HG02759 (cell line): ENCODE measurements around the gene CAPS.
"Not testable (repeated sequence)": the region's sequence is repeated elsewhere in the genome, so short reads cannot be mapped to it uniquely, and the experiment has no call there.

Source experiments
- ATAC-seq: cut with Tn5 transposase; IDR thresholded peaks from one replicate; pipeline ENCODE4 v1.9.1; 2021; ENCODE audit warnings: mild to moderate bottlenecking, moderate library complexity; ENCODE audit not compliant: unreplicated experiment

Gene CAPS

GRCh38 chr19:5954293-5954692, 40.2 kb downstream of the CAPS start:
- no peak for ATAC-seq

DNA sequence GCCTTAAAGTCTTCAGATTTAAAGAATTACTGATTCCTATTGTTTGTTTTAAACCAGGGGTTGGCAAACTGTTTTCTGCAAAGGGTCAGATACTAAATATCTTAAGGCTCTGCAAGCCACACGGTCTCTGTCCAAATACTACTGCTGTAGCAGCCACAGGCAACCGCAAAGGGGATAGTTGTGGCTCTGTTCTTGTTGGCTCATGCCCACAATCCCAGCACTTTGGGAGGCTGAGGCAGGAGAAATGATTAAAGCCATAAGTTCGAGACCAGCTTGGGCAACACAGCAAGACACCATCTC, 41.5 kb downstream of the CAPS start:
- ATAC-seq: no peak

- no peak for ATAC-seq
Measured at GRCh38 chr19:5956323-5956722, 42.3 kb downstream of the CAPS start.

DNA sequence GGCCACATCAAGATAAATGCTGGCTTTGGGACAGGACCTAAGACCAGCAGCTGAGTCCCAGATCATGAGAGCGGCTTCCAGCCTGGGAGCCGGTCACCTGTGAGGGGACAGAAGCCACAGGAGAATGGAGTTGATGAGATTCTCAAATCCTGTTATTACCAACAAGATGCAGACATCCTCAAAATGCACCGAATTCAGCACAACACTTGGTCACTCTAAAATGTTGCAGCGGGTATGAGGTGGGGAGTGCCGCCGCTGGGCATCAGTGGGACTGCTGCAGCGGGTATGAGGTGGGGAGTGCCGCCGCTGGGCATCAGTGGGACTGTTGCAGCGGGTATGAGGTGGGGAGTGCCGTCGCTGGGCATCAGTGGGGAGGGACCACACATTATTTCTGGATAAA, 42.7 kb downstream of the CAPS start:
- ATAC-seq: no peak

DNA sequence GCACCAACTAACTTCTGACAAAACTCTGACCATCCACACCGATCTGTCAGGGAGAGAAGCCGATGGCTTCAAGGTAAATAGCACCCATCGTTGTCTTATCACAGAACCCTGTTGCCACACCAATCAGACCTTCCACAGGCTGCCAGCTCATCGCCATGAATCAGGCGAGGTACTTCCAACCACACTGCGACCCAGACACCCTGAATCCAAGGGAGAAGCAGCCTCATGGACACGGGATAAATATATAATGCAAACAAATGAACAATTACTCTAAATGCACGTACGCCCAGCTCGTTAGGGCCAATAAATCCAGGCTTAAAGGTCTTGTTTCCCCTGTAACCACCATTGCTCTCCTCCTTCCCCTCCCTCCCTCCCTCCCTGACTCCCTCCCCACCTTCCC, 43.1 kb downstream of the CAPS start:
- ATAC-seq: no peak

GRCh38 chr19:5958074-5958850, 44.2 kb downstream of the CAPS start:
- ATAC-seq: no peak

DNA sequence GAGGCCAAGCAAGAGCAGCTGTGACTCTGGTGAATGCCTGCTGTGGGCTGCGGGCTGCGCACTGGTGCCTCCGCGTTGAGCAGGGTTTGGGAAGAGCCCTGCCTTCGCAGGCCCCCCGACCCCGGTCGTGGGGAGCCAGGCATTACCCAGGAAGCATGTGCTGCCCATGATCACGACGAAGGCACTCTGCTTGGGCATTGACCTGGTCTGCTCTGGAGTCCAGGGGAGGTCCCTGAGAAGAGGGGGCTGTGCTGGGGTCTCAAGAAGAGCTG, 44.7 kb downstream of the CAPS start:
- ATAC-seq: no peak

GRCh38 chr19:5959260-5960004, 45.4 kb downstream of the CAPS start:
- ATAC-seq: no peak

GRCh38 chr19:5960005-5961001, 46.2 kb downstream of the CAPS start:
- ATAC-seq: no peak

DNA sequence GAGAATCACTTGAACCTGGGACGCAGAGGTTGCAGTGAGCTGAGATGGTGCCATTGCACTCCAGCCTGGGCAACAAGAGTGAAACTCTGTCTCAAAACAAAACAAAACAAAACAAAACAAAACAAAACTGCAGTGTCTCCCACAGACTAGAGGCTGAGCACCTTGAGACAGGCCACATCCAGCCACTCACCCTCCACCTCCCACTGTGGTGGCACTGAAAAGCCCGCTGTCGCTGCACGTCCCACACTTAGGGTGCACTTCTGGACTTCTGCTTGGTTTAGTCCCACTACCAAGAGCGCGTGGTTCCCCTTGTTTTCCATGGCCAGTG, 47.6 kb downstream of the CAPS start:
- not testable (repeated sequence) for ATAC-seq

DNA sequence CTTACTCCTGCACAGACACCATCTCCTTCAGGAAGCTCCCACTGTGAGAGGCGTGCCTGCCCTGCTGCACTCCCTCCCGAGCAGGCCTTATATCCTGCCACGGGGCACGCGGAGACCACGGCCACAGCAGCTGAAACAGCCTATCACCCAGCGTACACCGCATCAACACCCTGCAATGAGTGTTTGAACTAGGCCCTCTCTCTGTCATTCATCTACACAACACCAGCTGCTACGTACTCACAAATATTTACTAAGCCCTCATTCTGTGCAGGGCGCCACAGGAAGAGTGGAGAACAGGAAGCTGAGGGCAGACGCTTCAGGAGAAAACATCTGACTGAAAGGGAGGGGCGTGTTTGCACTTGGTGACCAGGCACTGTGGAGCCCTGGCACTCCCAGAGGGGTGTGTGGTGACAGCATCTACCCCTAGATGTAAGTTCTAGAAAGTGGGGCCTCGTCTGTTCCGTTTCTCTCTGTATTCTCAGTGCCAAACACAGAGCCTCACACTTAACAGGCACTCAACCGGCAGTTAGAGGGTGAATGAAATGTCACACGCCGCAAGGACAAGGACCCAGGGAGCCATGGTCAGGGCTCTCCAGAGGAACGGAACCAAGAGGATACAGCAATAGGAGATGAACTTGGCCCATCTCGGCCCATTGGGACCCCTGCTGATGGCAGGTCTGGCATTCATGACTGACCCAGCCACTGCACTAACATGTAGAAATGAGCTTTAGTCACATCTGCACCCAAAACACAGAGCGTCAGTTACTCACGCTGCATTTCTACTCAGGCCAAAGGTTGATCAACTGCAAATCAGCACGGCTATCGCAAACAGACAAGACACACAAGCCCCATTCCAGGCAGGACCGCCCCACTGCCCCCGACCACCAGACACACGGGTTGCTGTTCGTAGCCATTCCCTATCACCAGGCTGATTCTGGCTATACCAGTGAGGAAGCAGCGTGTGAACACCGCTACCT, 48.2 kb downstream of the CAPS start:
- ATAC-seq: no peak

DNA sequence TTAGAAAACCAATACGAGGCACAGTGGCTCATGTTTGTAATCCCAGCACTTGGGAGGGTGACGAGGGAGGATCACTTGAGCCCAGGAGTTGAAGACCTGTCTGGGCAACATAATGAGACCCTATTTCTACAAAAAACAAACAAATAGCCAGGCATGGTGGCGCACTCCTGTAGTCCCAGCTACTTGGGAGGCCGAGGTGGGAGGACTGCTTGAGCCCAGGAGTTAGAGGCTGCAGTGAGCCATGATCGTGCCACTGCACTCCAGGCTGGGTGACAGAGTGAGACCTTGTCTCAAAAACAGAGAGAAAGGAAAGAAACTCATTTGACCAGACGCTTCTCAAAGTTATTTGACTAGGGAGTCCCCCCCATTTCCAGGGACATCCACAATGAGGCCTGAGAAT, 49.2 kb downstream of the CAPS start:
- ATAC-seq: not testable (repeated sequence)

- no peak for ATAC-seq
Measured at GRCh38 chr19:5963855-5964254, 49.8 kb downstream of the CAPS start.

DNA sequence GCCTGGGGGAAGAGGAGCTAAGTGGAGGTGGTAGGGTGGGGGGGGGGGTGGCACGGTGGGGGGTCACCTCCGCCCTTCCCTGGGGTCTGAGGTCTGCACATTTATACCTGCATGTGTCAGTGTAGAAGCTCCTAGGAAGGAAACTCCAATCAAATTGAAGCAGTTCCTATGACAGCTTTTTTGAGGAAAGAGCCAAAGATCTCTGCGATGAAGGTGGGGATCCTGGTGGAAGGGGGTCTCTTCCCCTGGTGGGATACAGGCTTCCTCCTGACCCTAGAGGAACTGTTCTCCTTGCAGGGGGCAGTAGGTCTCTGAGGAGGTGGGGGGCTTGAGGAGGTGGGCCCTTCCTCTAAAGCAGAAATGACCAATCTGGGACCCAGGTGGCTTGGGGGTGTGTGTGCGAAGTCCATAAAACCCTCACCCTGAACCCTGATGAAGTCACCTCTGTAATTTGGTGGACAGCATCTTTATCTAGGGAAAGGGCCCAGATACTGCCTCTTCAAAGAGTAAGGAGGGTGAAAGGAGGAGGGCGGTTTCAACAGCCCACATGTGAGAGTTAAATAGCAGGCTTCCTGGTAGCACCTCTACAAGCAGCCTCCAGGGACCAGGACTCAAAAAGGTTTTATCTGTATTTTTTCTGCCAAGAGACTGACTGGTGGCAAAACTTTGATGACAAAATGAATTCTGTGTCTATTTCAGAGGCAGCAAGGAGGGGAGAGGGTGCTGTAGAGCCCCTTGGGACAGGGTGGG, 50.9 kb downstream of the CAPS start:
- ATAC-seq: no peak
